ENCODE results near the gene TMEM109. TPM values are rescaled to one million over a fixed set of nuclear protein-coding genes. Genes with fewer than 3 reads are reported as not detected.

Gene TMEM109
- total and polyA plus RNA-seq, 2 of the 8 experiments (the other 6 are each of a cell fraction or from before 2014, with no cell fraction given) = 27.3 to 30.3 TPM

DNA sequence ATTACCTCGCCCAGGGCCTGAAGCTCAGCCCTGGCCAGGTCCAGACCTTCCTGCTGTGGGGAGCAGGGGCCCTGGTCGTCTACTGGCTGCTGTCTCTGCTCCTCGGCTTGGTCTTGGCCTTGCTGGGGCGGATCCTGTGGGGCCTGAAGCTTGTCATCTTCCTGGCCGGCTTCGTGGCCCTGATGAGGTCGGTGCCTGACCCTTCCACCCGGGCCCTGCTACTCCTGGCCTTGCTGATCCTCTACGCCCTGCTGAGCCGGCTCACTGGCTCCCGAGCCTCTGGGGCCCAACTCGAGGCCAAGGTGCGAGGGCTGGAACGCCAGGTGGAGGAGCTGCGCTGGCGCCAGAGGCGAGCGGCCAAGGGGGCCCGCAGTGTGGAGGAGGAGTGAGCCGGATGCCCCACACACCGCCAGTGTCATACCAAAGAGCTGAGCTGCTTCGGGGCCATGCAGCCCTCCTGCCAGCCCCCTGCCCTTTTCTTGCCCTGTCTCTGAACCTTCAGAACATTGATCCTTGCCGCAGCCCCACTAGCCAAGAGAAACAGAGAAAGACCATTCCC, 7.9 kb downstream of the TMEM109 start:
- DNase-seq (ENCODE audit: low read depth in 1 of 2, low spot score in 2 of 2) (no peak), FAIRE-seq (no peak)
- Histone ChIP-seq H3K14ac (ENCODE audit: insufficient read length) (no peak overlapping the region), H2BK20ac (ENCODE audit: low read length) (no peak overlapping the region), H3K4ac (replicated peaks; ENCODE audit: insufficient read length, low read depth, low read length) (no peak overlapping the region), H2AK5ac (ENCODE audit: low read depth, low read length) (no peak overlapping the region), H3K27me3 (replicated peaks in 1 of 4; ENCODE audit: control insufficient read depth in 3 of 4, extremely low read depth in 1 of 4, insufficient read depth in 3 of 4, low read length in 3 of 4) (peaks cover 0 to 3% (median 0%) of the 10 kb centered on the region in 4 experiments; a peak in 1 of 7 replicates), H3K79me2 (ENCODE audit: control insufficient read depth in 1 of 2, insufficient read depth in 2 of 2, low read length in 2 of 2) (peaks cover 1 to 18% of the 10 kb centered on the region in 2 experiments), H3K9ac (replicated peaks in 1 of 4; ENCODE audit: extremely low read depth in 1 of 4, low read depth in 3 of 4, low read length in 3 of 4) (no peak overlapping the region), H3K4me1 (replicated peaks in 1 of 4; ENCODE audit: control insufficient read depth in 3 of 4, insufficient read depth in 4 of 4, low read length in 3 of 4) (peaks cover 6 to 14% (median 6%) of the 10 kb centered on the region in 4 experiments), H2BK5ac (ENCODE audit: low read depth, low read length) (no peak overlapping the region), H3K18ac (ENCODE audit: extremely low read depth, low read length) (no peak overlapping the region), H3K36me3 (ENCODE audit: control insufficient read depth in 2 of 4, insufficient read depth in 4 of 4, low read length in 3 of 4) (peaks cover 3 to 14% (median 9%) of the 10 kb centered on the region in 4 experiments; a peak in 5 of 8 replicates), H2BK12ac (ENCODE audit: low read depth, low read length) (no peak overlapping the region), H3K23me2 (ENCODE audit: low read depth, low read length) (peaks cover 11% of the 10 kb centered on the region; the same call in 1 of the 2 replicates), H3K4me3 (ENCODE audit: extremely low read depth in 1 of 4, insufficient read depth in 2 of 4, low read depth in 3 of 4, low read length in 4 of 4) (no peak overlapping the region), H4K91ac (replicated peaks; ENCODE audit: insufficient read length, low read length) (no peak overlapping the region), H3K79me1 (ENCODE audit: low read depth, low read length) (peaks cover 9% of the 10 kb centered on the region), H2AFZ (ENCODE audit: low read length) (no peak overlapping the region), H3K56ac (replicated peaks; ENCODE audit: insufficient read length, low read depth, low read length) (no peak overlapping the region), H3K23ac (ENCODE audit: insufficient read length) (no peak overlapping the region), H3K4me2 (ENCODE audit: insufficient read depth in 1 of 2, low read depth in 2 of 2, low read length in 2 of 2) (no peak overlapping the region), H4K20me1 (replicated peaks in 1 of 2; ENCODE audit: control insufficient read depth in 1 of 2, insufficient read depth in 2 of 2, low read length in 2 of 2) (peaks cover 7 to 16% of the 10 kb centered on the region in 2 experiments), H3K27ac (ENCODE audit: low read depth, low read length) (no peak overlapping the region), H3K9me3 (ENCODE audit: insufficient read depth in 2 of 2, low read depth in 1 of 2, low read length in 1 of 2) (no peaks in the 10 kb centered on the region), H2BK120ac (replicated peaks; ENCODE audit: low read depth, low read length) (no peak overlapping the region), H2BK15ac (ENCODE audit: low read length) (no peak overlapping the region), H4K5ac (ENCODE audit: insufficient read length, low read depth, low read length) (no peak overlapping the region), H4K8ac (ENCODE audit: extremely low read depth, insufficient read depth, low read length) (no peak overlapping the region; the same call in 1 of the 2 replicates)
- CTCF ChIA-PET (ENCODE audit: partially characterized antibody) = interaction anchor here (0.9 to 1.4 kb wide), 8 partner anchors 10 to 218 kb away, joined by 3 to 4 read pairs (median 3); no protein-coding TSS in a partner anchor
- POLR2A ChIA-PET (ENCODE audit: partially characterized antibody) = interaction anchor here (0.5 to 5.7 kb wide), 3 partner anchors 8 to 45 kb away, joined by 3 to 26 read pairs (median 4); partner anchors contain the start of gene TMEM109
- whole genome bisulfite sequencing, 2 experiments (ENCODE audit: extremely low coverage in 1 of 2, insufficient coverage in 1 of 2, insufficient read length in 1 of 2, insufficient replicate concordance in 2 of 2, low coverage in 1 of 2, low lambda C conversion rate in 2 of 2, missing lambda C conversion rate in 1 of 2) = 87% methylated on average over 19 of the region's 23 CpGs; no CpG with 5 or more reads in 1 of the 2 experiments
- TF ChIP-seq BRCA1 (IDR thresholded peaks at IDR 0.05; ENCODE audit: low read depth, low read length) (no peak), TEAD4 (IDR thresholded peaks at IDR 0.05; ENCODE audit: low read depth, low read length) (no peak), NANOG (IDR thresholded peaks at IDR 0.05; ENCODE audit: insufficient read depth, low read depth, low read length, poor library complexity, severe bottlenecking) (no peak), HDAC2 (IDR thresholded peaks at IDR 0.05; ENCODE audit: borderline replicate concordance in 1 of 2, low read depth in 2 of 2, low read length in 2 of 2) (no peak), JUN (IDR thresholded peaks at IDR 0.05; ENCODE audit: low read depth, low read length) (no peak), PHF8 (conservative IDR thresholded peaks at IDR 0.05; ENCODE audit: low read depth, low read length) (no peak), SIRT6 (IDR thresholded peaks at IDR 0.05; ENCODE audit: low read length) (no peak), KDM1A (IDR thresholded peaks at IDR 0.05; ENCODE audit: borderline replicate concordance, low read length) (no peak), BACH1 (IDR thresholded peaks at IDR 0.05; ENCODE audit: low read length) (no peak), TAF7 (optimal IDR thresholded peaks at IDR 0.05; ENCODE audit: borderline replicate concordance, low read depth, low read length) (no peak), POLR2A (IDR thresholded peaks at IDR 0.05; ENCODE audit: control extremely low read depth in 1 of 2, low read depth in 2 of 2, low read length in 2 of 2) (no peak), FOSL1 (IDR thresholded peaks at IDR 0.05; ENCODE audit: insufficient read depth, low read depth, low read length) (no peak), YY1 (IDR thresholded peaks at IDR 0.05; ENCODE audit: low read depth, low read length) (no peak), POLR2AphosphoS5 (IDR thresholded peaks at IDR 0.05; ENCODE audit: low read depth, low read length) (no peak)
